Fibroblast of mammary gland (primary cell): ENCODE measurements around the gene TCAF1.
"Not testable (repeated sequence)": the region's sequence is repeated elsewhere in the genome, so short reads cannot be mapped to it uniquely, and the experiment has no call there.

Experiments used
- DNase-seq: peaks from one replicate; pipeline ENCODE4 v3.0.0-alpha.2; 2010; ENCODE audit warnings: low read depth
- H3K4me3 ChIP-seq: 2 replicates; pipeline ENCODE4 v1.5.1; 2011; ENCODE audit warnings: low read depth, mild to moderate bottlenecking, low read length, moderate library complexity; ENCODE audit not compliant: control insufficient read depth
- TF ChIP-seq, protein P1 (sequence below): conservative IDR thresholded peaks from 2 replicates; pipeline ENCODE4 v1.5.1; 2011; ENCODE audit warnings: low read depth, low read length, inconsistent platforms; ENCODE audit not compliant: control insufficient read depth, insufficient read depth

Gene TCAF1

DNA sequence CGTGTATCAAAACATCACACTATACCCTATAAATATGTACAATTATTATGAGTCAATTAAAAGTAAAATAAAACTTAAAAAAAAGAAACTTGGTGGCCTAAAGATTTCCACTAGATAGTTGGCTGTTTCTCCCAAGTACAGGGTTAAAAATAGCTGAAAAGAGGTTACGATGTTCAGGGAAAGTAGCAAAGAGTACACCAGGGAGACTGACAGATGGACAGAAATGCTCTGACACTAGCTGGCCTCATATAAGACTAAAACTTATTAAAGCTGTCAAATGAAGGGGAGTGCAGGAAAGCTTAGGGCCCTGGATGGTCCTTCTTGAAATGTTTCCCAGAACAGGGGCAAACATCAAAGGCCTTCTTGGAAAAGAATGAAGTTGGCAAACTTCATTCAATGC is 51.3 kb downstream of the TCAF1 start:
- TF ChIP-seq, protein P1, sequence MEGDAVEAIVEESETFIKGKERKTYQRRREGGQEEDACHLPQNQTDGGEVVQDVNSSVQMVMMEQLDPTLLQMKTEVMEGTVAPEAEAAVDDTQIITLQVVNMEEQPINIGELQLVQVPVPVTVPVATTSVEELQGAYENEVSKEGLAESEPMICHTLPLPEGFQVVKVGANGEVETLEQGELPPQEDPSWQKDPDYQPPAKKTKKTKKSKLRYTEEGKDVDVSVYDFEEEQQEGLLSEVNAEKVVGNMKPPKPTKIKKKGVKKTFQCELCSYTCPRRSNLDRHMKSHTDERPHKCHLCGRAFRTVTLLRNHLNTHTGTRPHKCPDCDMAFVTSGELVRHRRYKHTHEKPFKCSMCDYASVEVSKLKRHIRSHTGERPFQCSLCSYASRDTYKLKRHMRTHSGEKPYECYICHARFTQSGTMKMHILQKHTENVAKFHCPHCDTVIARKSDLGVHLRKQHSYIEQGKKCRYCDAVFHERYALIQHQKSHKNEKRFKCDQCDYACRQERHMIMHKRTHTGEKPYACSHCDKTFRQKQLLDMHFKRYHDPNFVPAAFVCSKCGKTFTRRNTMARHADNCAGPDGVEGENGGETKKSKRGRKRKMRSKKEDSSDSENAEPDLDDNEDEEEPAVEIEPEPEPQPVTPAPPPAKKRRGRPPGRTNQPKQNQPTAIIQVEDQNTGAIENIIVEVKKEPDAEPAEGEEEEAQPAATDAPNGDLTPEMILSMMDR = no peak
- DNase-seq = no peak
- H3K4me3 ChIP-seq = no peak overlapping the region

DNA sequence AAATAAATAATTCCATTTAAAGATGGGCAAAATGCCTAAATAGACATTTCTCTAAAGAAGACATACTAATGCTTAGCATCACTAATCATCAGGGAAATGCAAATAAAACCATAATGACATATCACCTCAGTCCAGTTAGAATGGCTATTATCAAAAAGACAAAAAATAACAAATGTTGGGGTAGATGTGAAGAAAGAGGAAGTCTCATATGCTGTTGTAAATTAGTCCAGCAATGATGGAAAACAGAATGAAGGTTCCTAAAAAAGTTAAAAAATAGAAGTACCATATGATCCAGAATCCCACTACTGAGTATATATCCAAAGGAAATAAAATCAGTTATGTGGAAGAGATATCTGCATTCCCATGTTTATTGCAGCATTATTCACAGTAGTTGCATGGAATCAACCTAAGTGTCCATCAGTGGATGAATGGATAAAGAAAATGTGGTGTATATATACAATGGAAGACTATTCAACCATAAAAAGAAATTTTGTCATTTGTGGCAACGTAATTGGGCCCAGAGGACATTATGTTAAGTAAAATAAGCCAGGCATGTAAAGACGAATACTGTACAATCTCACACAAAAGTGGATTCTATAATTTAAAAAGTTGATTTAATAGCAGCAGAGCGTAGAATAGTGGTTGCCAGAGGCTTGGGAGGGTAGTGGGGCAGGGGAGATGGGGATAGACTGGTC is 52.0 kb downstream of the TCAF1 start:
- no peak for DNase-seq
- TF ChIP-seq, protein P1 = no peak
- no peak overlapping the region for H3K4me3 ChIP-seq

DNA sequence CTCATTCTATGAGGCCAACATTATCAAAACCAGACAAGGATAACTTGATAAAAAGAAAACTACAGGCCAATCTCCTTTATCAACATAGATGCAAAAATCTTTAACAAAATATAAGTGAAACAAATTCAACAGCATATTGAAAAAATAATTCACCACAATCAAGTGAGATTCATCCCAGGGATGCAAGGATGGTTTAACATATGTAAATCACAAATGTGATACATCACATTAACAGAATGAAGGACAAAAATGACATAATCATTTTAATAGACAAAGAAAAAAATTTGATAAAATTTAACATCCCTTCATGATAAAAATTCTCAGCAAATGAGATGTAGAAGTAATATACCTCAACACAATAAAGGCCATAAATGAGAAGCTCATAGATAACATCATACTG is 53.8 kb downstream of the TCAF1 start:
- TF ChIP-seq, protein P1 = no peak
- no peak for DNase-seq
- H3K4me3 ChIP-seq = no peak overlapping the region

DNA sequence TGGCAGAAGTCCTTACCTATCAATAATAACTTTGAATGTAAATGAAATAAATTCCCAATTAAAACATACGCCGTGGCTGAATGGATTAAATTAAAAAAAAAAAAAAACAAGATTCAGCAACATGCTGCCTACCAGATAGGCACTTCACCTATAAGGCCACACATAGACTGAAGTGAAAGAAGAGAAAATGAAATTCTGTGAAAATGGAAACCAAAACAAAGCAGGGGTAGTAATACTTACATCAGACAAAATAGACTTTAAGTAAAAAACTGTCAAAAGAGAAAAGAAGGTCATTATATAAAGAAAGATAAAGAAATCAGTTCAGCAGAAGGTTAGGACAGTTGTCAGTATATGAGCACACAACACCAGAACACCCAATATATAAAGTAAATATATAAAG is 55.3 kb downstream of the TCAF1 start:
- no peak overlapping the region for H3K4me3 ChIP-seq
- DNase-seq = no peak
- TF ChIP-seq, protein P1 = no peak

DNA sequence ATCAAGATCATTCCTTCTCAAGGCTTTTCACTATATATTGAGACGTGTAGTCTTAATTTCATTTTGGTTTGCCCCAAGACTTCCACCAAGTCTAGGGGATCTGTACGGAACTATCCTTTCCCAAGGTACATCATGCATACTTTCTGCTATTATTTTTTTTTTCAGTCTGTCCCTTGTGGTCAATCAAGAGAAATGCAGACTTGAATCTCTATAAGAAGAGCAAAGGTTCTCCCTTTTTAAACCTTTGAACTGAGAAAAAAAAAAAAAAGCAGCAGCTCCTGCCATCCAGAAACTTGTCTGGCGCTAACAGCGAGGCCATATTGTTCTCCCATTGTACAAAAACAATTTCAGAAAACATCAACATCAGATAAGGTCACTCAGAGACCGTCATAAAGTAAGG is 60.3 kb downstream of the TCAF1 start:
- TF ChIP-seq, protein P1 = peak; percentile 25
- DNase-seq = peak; percentile 22
- H3K4me3 ChIP-seq = not testable (repeated sequence)

DNA sequence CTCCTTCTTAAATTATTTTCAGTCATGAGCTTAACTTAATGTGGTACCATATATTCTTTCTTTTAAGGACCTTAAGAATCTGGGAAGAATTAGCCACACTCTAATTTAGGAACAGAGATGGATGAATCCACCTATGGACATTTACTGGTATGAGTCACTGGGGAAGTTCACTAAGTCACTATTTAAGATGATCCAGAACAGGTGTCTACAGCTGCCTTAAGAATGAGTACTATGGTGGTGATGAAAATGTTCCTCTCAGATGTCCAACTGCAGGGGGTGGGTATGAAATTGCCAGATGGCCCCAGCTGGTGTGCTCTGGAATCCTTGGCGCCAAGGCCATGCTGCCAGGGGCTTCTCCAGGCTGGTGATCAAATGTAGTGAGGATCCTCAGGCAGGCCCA is 61.9 kb downstream of the TCAF1 start:
- H3K4me3 ChIP-seq, DNase-seq: not testable (repeated sequence)

DNA sequence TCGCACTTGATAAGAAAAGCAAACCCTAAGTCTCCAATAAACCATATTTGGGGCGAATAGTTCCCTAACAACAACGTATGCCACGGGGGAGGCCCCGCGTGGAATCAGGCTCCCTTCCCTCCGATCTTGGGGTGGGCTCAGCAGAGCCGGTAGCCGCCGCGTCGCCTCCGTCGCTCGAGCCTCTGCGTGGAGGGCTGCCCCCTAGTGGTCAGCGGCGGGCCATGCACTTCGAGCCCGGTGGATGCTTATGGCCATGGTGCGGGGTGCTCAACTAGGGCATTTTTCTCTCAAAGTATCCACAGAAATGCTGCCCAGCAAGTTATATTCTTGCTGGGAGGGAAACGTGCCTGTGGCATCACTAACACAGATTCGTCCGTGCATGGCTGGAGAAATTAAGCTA is 64.8 kb downstream of the TCAF1 start:
- TF ChIP-seq, protein P1 = peak; percentile 27
- not testable (repeated sequence) for DNase-seq
- H3K4me3 ChIP-seq = peak overlapping the region; percentile 27

DNA sequence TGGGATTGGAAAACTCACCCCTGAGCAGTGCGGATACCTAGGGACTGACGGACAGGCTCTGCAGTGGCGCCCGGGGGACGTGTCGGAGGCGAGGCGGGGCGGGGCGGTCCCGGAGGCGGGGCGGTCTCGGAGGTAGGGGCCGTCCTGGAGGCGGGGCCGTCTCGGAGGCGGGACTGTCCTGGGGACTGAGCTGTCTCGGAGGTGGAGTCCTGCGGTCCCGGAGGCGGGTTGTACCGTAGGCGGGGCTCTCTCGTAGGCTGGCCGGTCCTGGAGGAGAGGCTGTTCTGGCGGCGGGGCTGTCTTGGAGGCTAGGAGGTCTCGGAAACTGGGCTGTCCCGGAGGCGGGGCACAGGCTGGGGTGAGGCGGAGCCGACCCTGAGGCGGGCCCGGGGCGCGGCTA is 65.4 kb downstream of the TCAF1 start:
- DNase-seq = not testable (repeated sequence)

DNA sequence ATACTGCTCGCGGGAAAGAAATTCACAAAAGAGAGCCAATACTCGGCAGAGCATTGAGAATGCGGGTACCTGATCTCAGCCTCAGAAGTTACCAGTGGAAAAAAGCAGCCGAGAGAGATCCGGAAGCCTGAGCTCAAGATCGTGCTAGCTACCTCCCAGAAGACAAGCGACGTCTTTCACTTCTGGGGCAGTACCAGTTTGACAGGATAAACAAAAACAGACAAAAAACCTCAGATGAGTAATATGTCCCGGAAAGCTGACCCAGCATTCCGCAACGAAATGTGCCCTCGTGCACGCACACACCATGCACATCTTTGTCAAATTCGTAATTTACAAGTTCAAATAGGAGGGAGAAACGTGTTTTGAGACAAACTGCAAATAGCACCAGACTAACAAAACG is 65.9 kb downstream of the TCAF1 start:
- not testable (repeated sequence) for DNase-seq, H3K4me3 ChIP-seq

More for the DNA sequence above, 65.4 kb downstream of the TCAF1 start:
- not testable (repeated sequence) for H3K4me3 ChIP-seq

DNA sequence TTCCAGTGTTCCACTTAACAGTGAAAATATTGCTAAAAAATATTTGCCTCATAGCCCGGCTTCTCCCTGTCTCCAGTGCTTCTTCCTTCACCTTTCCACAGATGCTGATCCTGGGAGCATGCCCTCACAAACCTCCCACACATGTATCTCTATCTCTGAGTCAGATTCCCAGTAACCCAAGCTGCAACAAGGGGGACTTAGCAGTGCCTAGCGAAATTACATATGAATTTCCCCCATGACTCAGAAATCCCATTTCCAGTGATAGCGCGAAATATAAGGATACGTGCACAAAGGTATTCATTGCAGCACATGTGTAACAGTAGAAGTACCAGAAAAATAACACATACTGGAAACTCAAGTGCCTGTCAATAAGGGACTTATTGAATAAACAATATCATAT is 75.4 kb downstream of the TCAF1 start:
- not testable (repeated sequence) for DNase-seq, H3K4me3 ChIP-seq

DNA sequence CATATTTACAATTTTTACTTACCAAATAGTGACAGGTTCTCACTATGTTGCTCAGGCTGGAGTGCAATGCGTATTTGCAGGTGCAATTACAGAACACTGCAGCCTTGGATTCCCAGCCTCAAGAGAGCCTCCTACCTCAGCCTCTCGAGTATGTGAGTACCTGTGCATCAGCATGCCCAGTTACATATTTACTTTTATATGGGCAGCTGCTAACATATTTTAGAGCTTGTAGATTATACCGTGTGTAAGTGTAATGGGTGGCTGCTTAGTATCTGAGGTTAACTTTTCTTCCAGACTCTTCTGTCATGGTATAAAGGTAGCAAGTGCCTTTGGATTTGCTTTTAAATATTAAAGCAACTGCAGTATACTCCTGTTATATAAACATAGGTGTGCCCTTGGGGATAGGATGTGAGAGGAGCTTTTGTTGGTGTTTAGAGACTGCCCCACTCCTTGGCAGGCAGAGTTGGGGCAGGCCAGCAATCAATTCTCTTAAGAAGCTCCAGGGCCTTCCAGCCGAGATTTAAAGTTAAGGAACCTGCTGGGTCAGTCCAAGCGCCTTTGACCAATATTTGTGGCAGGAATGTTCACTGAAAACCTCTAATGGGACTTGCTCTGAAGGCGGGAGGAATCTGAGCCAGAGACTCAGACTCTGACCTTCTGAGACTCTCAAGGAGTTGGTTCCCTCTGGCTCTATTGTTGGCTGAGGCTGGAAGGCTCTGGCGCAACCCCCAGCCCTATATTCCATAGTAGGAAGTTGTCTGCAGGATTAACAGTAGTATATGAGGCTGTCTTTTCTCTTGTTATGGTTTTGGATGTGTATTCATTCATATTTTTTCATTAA is 77.5 kb downstream of the TCAF1 start:
- DNase-seq, H3K4me3 ChIP-seq: not testable (repeated sequence)
